PC-3 (cell line): Measurements from ENCODE around the gene PCID2. TPM values are rescaled to one million over a fixed set of nuclear protein-coding genes. Genes with fewer than 3 reads are reported as not detected.

Source experiments
- ATAC-seq: fragments of 200-7000 bp; cut with Tn5 transposase; 2 replicates; pipeline ENCODE4 v1.9.1; 2020; ENCODE audit warnings: mild to moderate bottlenecking, moderate library complexity
- BruUV-seq: library from RNA; stranded (reverse); fragments of 400-500 nt; replicated peaks from 2 replicates; lab custom pipeline; 2021; lab: Mats Ljungman, UMichigan
- CTCF ChIA-PET: fragments of 300-600 bp; sonication (Branson Sonifier 250); formaldehyde crosslinking; loops from one replicate; lab custom pipeline; 2022; ENCODE audit warnings: antibody characterized with exemption; lab: Charles Lee
- POLR2A ChIA-PET: fragments of 300-600 bp; sonication (Branson Sonifier 250); formaldehyde crosslinking; loops from one replicate; lab custom pipeline; 2022; ENCODE audit warnings: antibody characterized with exemption; ENCODE audit not compliant: unreplicated experiment; lab: Charles Lee
- DNase-seq: peaks from one replicate; pipeline ENCODE4 v3.0.0-alpha.2; 2015
- H2AFZ ChIP-seq: fragments of 300-600 bp; sonication (generic); 2 replicates; pipeline ENCODE4 v1.6.0; 2016; ENCODE audit warnings: antibody characterized with exemption, low read length
- H3F3A ChIP-seq: fragments of 300-600 bp; sonication (generic); one replicate; pipeline ENCODE4 v1.6.0; 2017; ENCODE audit warnings: antibody characterized with exemption, low read length, control low read depth, mild to moderate bottlenecking; ENCODE audit not compliant: unreplicated experiment
- H3K27ac ChIP-seq: fragments of 300-600 bp; sonication (generic); 2 replicates; pipeline ENCODE4 v1.5.1; 2016; ENCODE audit warnings: mild to moderate bottlenecking, low read length
- H3K27me3 ChIP-seq: fragments of 300-600 bp; sonication (generic); 2 replicates; pipeline ENCODE4 v1.6.1; 2016; ENCODE audit warnings: low read length, mixed read lengths
- H3K36me3 ChIP-seq: fragments of 300-600 bp; sonication (generic); 2 replicates; pipeline ENCODE4 v1.6.1; 2016; ENCODE audit warnings: low read depth, mixed run types, low read length, mixed read lengths
- H3K4me1 ChIP-seq: fragments of 300-600 bp; sonication (generic); 2 replicates; pipeline ENCODE4 v1.5.1; 2016; ENCODE audit warnings: low read length; ENCODE audit not compliant: insufficient read depth
- H3K4me2 ChIP-seq: fragments of 300-600 bp; sonication (generic); 2 replicates; pipeline ENCODE4 v1.6.0; 2016; ENCODE audit warnings: low read length
- H3K4me3 ChIP-seq: fragments of 300-600 bp; sonication (generic); 2 replicates; pipeline ENCODE4 v1.5.1; 2016; ENCODE audit warnings: mild to moderate bottlenecking, low read length, mixed read lengths
- H3K79me2 ChIP-seq: fragments of 300-600 bp; sonication (generic); 2 replicates; pipeline ENCODE4 v1.6.1; 2017; ENCODE audit warnings: low read length, mixed read lengths
- H3K9ac ChIP-seq: fragments of 300-600 bp; sonication (generic); 2 replicates; pipeline ENCODE4 v1.6.0; 2016; ENCODE audit warnings: mild to moderate bottlenecking, low read length
- H3K9me2 ChIP-seq: fragments of 300-600 bp; sonication (generic); replicated peaks from 2 replicates; pipeline ENCODE4 v1.6.1; 2016; ENCODE audit warnings: mixed run types, low read length, mixed read lengths
- H3K9me3 ChIP-seq: fragments of 300-600 bp; sonication (generic); 2 replicates; pipeline ENCODE4 v1.6.1; 2016; ENCODE audit warnings: low read length, mixed read lengths
- H4K20me1 ChIP-seq: fragments of 300-600 bp; sonication (generic); 2 replicates; pipeline ENCODE4 v1.6.1; 2016; ENCODE audit warnings: low read length, mixed read lengths
- CTCF ChIP-seq: fragments of 300-600 bp; sonication (generic); conservative IDR thresholded peaks from 2 replicates; pipeline ENCODE4 v1.5.1; 2017; ENCODE audit warnings: antibody characterized with exemption, low read depth, mild to moderate bottlenecking, low read length
- EZH2 ChIP-seq: fragments of 300-600 bp; sonication (generic); IDR thresholded peaks from one replicate; pipeline ENCODE4 v1.6.1; 2017; ENCODE audit warnings: antibody characterized with exemption, mild to moderate bottlenecking, low read length; ENCODE audit not compliant: unreplicated experiment
- EZH2phosphoT487 ChIP-seq: fragments of 300-600 bp; sonication (generic); IDR thresholded peaks from 2 replicates; pipeline ENCODE4 v1.6.1; 2018; ENCODE audit warnings: mild to moderate bottlenecking, antibody characterized with exemption, low read length, borderline replicate concordance
- intact Hi-C: fragments of 100-400 bp; cut with micrococcal nuclease; formaldehyde crosslinking; loops from 2 replicates; pipeline ENCODE4 v1.9.0; 2023
- total RNA-seq: library from RNA; depleted of rRNA; stranded (reverse); fragments of >200 nt; gene quantifications from 2 replicates; pipeline ENCODE4 v1.2.3, GENCODE V29; 2014

PCID2 gene
- total RNA-seq, 1 experiment from 2014 or later = 39.4 TPM

- DNase-seq (no peak), ATAC-seq (no peak)
- Histone ChIP-seq H3K4me1 (no peaks in the 10 kb centered on the region), H3K36me3 (no peaks in the 10 kb centered on the region), H3K9me3 (no peaks in the 10 kb centered on the region), H2AFZ (no peak overlapping the region), H3K27ac (no peak overlapping the region), H3K27me3 (peaks cover 14% of the 10 kb centered on the region), H3K4me2 (no peak overlapping the region), H3K9me2 (no peaks in the 10 kb centered on the region), H3K4me3 (no peak overlapping the region), H3F3A (no peaks in the 10 kb centered on the region), H3K79me2 (no peaks in the 10 kb centered on the region), H4K20me1 (no peaks in the 10 kb centered on the region), H3K9ac (no peak overlapping the region)
- no TSS peak for BruUV-seq
- ChIA-PET CTCF (no interaction called here), POLR2A (no interaction called here)
- intact Hi-C loops = no loop called here
- no peak for TF ChIP-seq EZH2
- TF ChIP-seq CTCF = no peak
- no peak for TF ChIP-seq EZH2phosphoT487
These were observed 69.5 kb downstream of the PCID2 start for GRCh38 chr13:113138792-113139551.

GRCh38 chr13:113137691-113138298 is 70.7 kb downstream of the PCID2 start:
- H3K27me3 ChIP-seq = peaks cover 21% of the 10 kb centered on the region
- no TSS peak for BruUV-seq
- no peaks in the 10 kb centered on the region for H3K79me2 ChIP-seq
- H3K9me2 ChIP-seq = no peaks in the 10 kb centered on the region
- H2AFZ ChIP-seq = no peak overlapping the region
- H4K20me1 ChIP-seq = no peaks in the 10 kb centered on the region
- H3K4me3 ChIP-seq = no peak overlapping the region
- H3K9me3 ChIP-seq = no peaks in the 10 kb centered on the region
- H3K9ac ChIP-seq = no peak overlapping the region
- ATAC-seq (no peak), DNase-seq (no peak)
- no peak overlapping the region for H3K27ac ChIP-seq
- H3K36me3 ChIP-seq = no peaks in the 10 kb centered on the region
- ChIA-PET CTCF (no interaction called here), POLR2A (no interaction called here)
- H3K4me2 ChIP-seq = no peak overlapping the region
- TF ChIP-seq CTCF (no peak), EZH2phosphoT487 (no peak), EZH2 (no peak)
- intact Hi-C loops = no loop called here
- H3F3A ChIP-seq = no peaks in the 10 kb centered on the region
- no peaks in the 10 kb centered on the region for H3K4me1 ChIP-seq

GRCh38 chr13:113135281-113135760 is 73.1 kb downstream of the PCID2 start:
- Histone ChIP-seq H3K27ac (no peak overlapping the region), H2AFZ (no peak overlapping the region), H3K27me3 (peaks cover 30% of the 10 kb centered on the region), H3K9me3 (no peaks in the 10 kb centered on the region), H3K9ac (no peak overlapping the region), H3K4me3 (no peak overlapping the region), H3K4me2 (no peak overlapping the region), H4K20me1 (no peaks in the 10 kb centered on the region), H3K4me1 (no peaks in the 10 kb centered on the region), H3K36me3 (no peaks in the 10 kb centered on the region), H3K79me2 (no peaks in the 10 kb centered on the region), H3F3A (no peaks in the 10 kb centered on the region), H3K9me2 (no peaks in the 10 kb centered on the region)
- intact Hi-C loops = no loop called here
- no peak for DNase-seq
- POLR2A ChIA-PET = no interaction called here
- TF ChIP-seq EZH2 (no peak), CTCF (no peak), EZH2phosphoT487 (no peak)
- no peak for ATAC-seq
- no TSS peak for BruUV-seq
- CTCF ChIA-PET = no interaction called here
